ENCODE results near the gene SMTNL1. TPM values are rescaled to one million over a fixed set of nuclear protein-coding genes. Genes with fewer than 3 reads are reported as not detected.

The SMTNL1 gene
- total RNA-seq, 1 donor from 2014 or later: not detected

GRCh38 chr11:57545883-57546282 lies 8.5 kb downstream of the SMTNL1 start:
- DNase-seq (ENCODE audit: low read depth): no peak
- no peak for TF ChIP-seq CTCF (conservative IDR thresholded peaks at IDR 0.05; ENCODE audit: low read depth, low read length)
- no peak overlapping the region for H3K4me3 ChIP-seq (ENCODE audit: low read depth, low read length)

- H3K4me3 ChIP-seq (ENCODE audit: low read depth, low read length): no peak overlapping the region
- TF ChIP-seq CTCF (conservative IDR thresholded peaks at IDR 0.05; ENCODE audit: low read depth, low read length): no peak
- DNase-seq (ENCODE audit: low read depth): no peak
Measured at GRCh38 chr11:57546451-57546850, 9.1 kb downstream of the SMTNL1 start.

GRCh38 chr11:57546869-57547475 lies 9.6 kb downstream of the SMTNL1 start:
- no peak for DNase-seq (ENCODE audit: low read depth)
- no peak overlapping the region for H3K4me3 ChIP-seq (ENCODE audit: low read depth, low read length)
- peak; percentile 36 for TF ChIP-seq CTCF (conservative IDR thresholded peaks at IDR 0.05; ENCODE audit: low read depth, low read length)

GRCh38 chr11:57547854-57548377 lies 10.5 kb downstream of the SMTNL1 start:
- DNase-seq (ENCODE audit: low read depth): no peak
- H3K4me3 ChIP-seq (ENCODE audit: low read depth, low read length): no peak overlapping the region
- no peak for TF ChIP-seq CTCF (conservative IDR thresholded peaks at IDR 0.05; ENCODE audit: low read depth, low read length)

GRCh38 chr11:57549983-57550382 lies 12.6 kb downstream of the SMTNL1 start:
- no peak overlapping the region for H3K4me3 ChIP-seq (ENCODE audit: low read depth, low read length)
- no peak for DNase-seq (ENCODE audit: low read depth)
- TF ChIP-seq CTCF (conservative IDR thresholded peaks at IDR 0.05; ENCODE audit: low read depth, low read length): no peak

GRCh38 chr11:57551941-57552340 lies 14.5 kb downstream of the SMTNL1 start:
- TF ChIP-seq CTCF (conservative IDR thresholded peaks at IDR 0.05; ENCODE audit: low read depth, low read length): no peak
- no peak overlapping the region for H3K4me3 ChIP-seq (ENCODE audit: low read depth, low read length)
- DNase-seq (ENCODE audit: low read depth): no peak

GRCh38 chr11:57552479-57552878 lies 15.1 kb downstream of the SMTNL1 start:
- no peak overlapping the region for H3K4me3 ChIP-seq (ENCODE audit: low read depth, low read length)
- no peak for DNase-seq (ENCODE audit: low read depth)
- TF ChIP-seq CTCF (conservative IDR thresholded peaks at IDR 0.05; ENCODE audit: low read depth, low read length): no peak
